DMS114 treated with DMSO at 0.1 percent for 48 hours (cell line): ENCODE data around the gene DDRGK1.
"Not testable (repeated sequence)": the region's sequence is repeated elsewhere in the genome, so short reads cannot be mapped to it uniquely, and the experiment has no call there.

Source experiments
- DNase-seq: peaks from one replicate; lab custom pipeline; 2025; ENCODE audit not compliant: unreplicated experiment; lab: John Stamatoyannopoulos, UW

DDRGK1 gene

DNA sequence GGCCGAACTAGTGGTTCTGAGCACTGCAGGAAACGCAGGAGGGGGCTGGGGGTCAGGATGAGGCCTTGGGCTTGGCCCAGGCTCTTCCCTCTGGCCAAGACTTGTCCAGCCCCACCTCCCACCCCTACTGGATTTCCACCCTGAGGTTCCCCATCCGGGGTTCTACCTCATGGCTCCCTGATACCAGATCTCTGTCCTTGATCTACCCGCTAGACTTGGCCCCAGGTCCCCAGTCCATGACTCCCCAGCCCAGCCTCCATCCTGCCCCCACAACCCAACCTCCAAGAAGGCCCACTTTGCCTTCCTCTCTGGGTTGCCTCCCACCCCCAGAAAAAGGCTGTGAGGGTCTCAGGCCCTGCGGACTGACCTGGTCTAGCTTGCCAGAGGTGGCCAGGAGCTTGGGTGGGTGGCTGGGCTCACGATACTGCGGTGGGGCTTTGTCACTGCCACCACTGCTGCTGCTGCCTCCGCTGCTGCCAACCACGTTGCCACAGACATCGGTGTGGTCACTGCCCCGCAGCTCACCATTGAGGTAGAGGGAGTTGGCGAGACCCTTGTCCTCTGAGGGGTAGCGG lies 38.1 kb downstream of the DDRGK1 start:
- DNase-seq: no peak

DNA sequence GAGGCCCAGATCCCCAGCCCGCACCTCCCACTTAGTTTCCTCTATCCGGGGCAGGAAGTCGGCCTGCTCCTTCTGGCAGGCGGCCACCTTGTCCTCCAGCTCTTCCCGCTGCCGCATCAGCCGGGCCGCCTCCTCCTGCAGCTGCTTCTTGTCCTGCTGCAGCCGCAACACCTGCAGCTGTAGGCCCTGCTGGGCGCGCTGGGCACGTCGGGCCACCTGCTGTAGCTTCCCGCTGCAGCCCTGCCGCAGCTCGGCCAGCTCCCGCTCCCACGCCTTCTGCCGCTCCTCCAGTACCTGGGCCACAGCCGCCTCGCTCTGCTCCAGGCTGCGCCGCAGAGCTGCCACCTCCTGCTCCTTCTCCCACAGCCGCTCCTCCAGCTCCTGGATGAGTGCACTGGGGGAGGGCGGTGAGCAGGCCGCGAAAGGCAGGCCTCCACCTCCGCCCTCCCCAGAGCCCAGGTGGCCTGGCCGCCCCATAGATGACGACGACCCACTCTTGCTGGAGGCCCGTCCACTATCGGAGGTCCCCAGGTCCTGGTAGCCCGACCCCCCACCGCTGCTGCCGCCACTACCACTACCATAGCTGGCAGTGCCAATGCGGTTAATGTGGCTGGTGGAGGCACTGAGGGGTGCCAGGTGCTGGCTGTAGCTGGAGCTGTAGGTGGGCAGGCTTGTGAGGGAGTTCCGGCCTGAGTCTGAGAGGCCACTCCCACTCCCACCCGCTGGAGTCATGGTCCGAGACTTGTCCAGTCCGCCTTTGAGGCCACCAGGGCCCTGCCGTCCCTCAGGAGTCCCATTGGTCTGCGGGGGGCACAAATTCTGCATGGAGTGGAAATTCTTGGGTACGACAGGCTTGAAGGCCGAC lies 38.8 kb downstream of the DDRGK1 start:
- no peak for DNase-seq

DNA sequence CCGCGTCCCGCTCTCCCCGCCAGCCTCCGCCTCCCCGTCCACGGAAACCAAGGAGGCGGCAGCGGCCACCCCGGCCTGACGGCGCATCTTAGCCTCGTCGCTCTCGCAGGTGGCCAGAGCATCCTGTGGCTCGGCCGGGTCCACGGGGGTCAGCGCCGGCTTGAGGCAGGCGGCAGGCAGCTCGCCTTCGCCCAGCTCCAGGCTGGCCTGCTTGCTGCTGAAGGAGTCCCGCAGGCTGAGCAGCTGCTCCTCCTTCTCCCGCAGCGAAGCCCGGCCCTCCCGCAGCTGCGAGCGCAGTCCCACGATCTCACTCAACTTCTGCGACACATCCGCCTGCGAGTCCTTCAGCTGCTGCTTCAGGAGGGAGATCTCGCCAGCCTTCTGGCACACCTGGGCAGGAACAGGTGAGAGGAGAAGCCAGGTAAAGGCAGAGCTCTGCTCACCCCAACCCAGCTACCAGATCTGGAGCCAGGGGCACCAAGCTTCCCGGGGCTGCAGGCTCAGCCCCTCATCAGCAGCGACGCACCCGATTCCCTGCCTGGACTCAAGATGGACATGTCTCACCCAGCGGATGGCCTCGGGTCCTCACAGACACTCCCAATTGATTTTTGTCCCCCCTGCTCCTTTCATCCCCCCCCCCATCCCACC lies 39.6 kb downstream of the DDRGK1 start:
- DNase-seq: no peak

DNA sequence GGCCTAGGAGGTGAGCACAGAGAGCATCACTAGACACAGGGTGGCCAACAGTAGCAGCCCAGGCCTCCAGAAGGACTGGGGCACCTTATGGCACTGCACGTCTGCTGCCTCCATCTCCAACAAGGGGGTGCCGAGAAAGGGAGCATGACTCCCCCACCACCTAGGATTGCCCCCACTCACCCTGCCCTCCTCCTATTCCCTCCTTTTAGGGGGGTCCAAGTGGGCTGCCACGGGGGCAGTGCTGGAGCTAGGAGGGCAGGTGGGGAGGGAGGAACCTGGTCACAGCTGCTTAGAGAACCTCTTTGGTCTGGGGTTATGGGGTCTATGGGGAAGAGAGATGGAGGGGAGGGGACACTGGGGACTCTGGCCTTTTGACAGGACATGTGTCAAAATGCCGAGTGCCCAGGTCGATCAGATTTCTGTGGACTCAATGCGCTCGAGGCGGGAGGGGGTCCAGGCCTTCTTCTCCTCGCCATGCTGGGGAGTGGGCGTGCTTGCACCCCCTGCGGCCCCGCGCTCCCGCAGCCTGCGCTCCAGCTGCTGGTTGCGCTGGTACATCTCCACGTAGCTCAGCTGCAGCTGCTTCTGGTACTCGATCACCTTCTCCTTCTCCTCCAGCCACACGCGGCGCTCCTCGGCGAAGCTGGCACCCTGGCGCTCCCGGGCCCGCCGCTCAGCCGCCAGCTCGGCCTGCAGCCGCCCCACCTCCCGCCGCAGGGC lies 40.3 kb downstream of the DDRGK1 start:
- DNase-seq: no peak

DNA sequence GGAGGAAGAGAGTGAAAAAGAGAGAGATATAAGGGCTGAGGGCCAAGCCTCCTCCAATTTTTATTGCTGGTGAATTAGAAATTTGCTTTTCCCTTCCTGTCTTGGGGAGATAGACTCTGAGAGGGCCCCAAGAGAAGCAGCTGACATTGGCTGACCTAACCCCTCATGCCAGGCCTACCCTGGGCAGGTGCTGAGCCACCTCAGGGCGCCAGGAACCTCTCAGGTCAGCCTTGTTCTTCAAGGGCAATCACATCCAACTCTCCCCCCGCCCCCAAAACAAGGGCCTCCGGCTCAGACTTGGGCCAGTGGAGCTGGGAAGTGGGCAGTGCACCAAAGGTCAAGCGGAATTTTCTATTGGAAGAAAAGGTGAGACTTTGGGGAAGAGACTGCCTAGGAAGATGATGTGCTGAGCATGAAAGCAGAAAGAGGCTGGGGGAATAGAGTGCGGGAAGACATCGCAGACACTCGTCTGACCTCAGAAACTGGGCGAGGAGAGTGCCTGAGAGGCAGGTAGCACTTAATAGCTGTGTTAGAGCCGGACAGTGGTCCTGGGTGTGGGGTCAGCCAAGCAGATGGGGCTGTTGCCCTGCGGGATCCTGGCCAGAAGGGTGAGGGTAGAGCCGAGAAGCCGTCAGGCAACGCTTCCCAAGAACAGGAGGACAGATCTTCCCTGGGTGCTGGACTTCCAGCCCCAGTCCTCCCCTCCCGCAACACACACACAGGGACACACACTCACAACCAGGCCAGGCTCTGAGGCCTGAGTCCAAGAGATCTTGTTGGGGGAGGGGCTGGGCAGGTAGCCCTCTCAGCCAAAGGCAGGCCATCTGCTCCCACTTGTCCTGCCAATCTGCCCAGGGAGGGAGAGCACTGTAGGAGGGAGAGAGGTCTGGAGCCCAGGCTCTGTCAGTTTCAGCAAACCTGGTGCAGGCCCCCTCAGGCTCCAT lies 41.1 kb downstream of the DDRGK1 start:
- no peak for DNase-seq

DNA sequence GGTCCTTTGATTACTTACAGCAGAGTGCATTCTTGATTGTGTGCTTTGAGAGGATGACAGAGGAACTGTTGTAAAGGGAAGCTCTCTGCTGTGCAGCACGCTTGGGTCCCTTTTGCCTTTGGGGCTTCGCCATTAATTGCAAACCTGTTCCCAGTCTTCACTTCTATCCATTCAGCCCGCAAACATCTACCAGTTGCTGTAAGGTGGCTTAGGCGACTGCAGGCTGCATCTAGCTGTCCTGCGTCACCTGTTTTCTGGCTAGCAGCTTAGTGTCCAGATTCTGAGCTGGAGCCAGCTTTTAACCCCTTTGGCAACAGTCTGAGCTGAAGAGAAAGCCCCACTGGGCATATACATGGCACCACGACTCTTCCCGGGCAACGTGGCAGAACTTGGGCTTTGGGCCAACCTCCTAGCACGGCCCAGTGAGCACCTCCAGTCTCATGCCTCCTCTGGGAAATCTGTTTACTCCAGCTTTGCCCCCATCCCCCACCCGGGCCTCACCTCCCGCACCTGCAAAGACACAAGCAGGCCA lies 42.3 kb downstream of the DDRGK1 start:
- DNase-seq: no peak

DNA sequence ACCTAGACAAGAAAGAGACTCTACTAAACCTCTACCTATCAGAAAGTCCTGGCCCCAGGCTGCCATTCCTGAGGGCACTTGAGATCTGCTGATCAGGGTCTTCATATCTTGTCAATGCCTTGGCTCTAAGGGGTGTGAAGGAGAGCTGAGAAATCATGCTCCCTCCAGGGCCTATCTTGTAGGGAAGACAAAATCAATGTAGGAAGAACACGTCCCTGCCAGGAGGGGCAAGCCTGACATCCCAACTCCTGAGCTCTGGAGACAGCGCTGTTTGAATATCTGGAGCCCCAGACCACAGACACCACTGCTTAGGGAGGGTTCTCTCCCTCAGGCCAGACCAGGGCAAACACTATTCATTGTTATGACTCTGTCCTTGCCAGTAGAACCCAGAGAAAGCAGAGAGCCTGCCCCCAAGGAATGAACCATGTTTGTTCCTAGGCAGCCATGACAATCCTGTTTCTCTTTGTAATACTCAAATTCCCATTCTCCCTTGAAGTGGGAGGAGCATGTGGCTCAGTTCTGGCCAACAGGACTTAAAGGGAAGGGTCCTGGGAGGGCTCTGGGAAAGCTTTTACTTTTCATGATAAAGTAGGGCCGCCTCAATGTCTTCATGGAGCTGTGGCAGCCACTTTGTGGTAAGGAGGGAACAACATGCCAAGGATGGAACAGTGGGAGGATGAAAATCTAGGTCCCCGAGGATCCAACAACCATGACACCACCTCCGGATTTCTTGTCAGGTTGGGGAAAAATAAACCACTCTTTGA lies 43.0 kb downstream of the DDRGK1 start:
- DNase-seq: no peak

DNA sequence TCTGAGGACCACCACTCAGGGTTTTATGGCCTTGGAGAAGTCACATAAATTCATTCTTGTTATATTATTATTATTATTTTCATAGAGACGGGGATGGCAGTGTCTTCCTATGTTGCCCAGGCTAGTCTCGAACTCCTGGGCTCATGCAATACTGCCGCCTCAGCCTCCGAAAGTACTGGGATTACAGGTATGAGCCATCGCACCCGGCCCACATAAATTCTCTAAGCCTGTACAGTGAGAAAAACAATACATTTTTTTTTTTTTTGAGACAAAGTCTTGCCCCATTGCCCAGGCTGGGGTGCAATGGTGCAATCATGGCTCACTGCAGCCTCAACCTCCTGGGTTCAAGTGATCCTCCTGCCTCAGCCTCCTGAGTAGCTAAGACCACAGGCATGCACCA lies 44.1 kb downstream of the DDRGK1 start:
- DNase-seq: no peak

DNA sequence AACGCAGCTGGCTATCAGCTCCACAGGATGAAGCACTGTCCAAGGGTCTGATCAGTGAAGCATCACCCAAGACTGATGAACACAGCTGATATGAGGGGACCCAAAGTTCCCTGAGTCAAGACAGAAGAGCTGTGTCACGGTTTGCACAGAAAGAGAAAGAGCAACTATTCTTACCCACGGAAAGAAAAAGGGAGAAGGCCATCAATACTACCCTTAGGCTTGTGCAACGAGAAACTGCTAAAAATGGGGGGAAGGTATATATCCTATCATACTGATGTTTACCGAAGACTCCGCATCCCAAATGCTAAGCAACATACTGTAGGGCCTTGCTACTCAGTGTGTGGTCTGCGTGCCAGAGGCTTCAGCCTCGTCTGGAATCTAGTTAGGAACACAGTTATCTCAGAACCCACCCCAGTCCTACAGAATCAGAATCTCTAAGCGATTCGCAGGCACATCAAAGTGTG lies 45.5 kb downstream of the DDRGK1 start:
- no peak for DNase-seq

DNA sequence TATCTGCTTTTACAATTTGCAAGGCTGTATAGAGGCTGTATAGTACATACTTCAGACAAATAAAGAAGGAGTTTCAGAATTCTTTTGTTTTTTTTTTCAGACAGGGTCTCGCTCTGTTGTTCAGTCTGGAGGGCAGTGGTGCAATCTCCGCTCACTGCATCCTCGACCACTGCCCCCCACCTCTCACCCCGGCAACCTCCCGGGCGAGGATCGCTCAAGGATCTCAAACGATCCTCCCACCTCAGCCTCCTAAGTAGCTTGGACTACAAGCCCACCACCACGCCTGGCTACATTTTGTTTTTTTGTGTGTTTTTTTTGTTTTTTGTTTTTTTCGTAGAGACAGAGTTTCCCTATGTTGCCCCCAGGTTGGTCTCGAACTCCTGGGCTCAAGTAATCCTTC lies 46.7 kb downstream of the DDRGK1 start:
- DNase-seq: no peak

DNA sequence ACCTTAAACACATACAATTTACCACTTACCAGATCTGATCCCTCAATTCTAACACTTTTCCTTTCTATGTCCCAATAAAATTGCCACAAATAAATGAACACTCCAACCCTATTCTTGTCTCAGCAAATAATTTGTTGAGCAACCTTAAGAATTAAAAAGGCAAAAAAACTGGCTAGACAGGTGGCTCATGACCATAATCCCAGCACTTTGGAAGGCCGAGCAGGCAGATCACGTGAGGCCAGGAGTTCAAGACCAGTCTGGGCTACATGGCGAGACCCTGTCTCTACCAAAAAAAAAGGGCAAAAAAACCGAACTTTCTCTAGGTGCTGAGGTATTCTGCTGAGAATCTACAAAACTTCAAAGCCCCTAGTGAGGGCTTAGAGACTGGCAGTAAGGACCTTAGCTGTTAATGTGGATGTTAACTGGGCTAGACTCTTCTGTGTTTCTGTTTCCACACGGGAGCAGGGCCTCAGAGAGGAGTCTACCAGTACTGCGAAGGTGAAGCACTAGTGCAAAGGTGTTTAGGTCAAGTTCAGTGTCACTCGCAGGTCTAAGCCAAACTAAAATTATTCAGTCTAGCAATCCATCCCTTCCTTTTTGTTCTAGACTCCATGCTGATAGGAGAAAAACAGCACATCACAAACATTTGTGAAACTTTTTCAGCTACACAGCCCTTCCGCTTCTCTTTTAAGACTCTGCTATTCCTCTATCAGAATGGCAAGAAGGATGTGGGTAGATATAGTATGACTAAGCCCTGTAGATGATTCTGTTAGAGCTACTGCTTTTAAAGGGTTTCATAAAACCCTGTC lies 47.5 kb downstream of the DDRGK1 start:
- DNase-seq: no peak

DNA sequence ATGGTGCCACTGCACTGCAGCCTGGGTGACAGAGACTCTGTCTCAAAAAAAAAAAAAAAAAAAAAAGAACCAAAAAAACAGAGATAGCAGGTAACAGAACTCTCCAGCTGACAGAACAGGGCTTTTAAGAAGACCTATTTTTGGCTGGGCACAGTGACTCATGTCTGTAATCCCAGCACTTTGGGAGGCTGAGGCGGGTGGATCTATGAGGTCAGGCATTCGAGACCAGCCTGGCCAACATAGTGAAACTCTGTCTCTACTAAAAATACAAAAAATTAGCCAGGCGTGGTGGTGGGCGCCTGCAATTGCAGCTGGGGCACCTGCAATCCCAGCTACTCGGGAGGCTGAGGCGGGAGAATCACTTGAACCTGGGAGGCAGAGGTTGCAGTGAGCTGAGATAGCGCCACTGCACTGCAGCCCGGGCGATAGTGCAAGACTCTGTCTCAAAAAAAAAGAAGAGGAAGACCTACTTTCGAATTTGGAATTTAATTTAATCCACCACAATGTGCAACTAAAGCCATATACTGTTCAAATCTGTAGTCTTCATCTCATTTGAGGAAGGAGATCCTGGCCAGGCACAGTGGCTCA lies 52.3 kb downstream of the DDRGK1 start:
- not testable (repeated sequence) for DNase-seq

DNA sequence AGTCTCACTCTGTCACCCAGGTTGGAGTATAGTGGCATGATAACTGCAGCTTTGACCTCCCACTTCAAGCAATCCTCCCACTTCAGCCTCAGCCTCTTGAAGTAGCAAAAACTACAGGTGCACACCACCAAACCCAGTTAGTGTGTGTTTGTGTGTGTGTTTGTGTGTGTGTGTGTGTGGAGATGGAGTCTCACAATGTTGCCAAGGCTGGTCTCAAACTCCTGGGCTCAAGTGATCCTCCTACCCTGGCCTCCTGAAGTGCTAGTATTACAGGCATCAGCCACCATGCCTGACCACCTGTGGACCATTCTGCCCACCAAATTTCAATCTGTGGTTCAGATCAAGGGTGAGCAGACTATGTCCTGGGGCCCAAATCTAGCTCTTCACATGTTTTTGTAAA lies 53.6 kb downstream of the DDRGK1 start:
- no peak for DNase-seq

DNA sequence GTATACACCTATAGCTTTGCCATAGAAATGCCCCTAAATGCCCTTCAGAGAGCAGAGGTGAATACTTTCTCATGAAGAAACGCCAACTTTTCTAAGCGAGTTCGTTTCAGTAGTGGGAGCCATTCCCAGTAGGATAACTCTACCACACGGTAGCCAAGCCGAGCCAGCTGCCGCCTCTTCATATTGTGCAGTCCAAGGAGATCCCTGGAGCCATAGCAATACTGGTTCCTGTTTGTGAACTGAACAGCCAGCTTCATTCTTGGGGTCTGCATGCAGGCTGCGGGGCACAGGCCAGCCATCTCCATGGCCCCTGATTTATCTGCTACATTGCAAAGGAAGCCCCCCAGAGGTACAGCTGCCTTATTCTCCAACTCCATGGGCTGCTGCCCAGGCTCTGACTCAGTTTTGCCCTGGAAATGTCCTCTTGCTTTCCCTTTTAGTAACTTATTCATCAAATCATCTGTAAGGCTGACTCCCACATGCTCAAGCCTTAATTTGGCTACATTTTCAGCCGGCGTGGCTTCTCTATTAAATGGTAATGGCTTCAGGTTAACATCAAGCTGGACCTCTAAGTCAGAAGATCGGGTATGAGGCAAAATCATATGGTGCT lies 57.6 kb downstream of the DDRGK1 start:
- DNase-seq: no peak

DNA sequence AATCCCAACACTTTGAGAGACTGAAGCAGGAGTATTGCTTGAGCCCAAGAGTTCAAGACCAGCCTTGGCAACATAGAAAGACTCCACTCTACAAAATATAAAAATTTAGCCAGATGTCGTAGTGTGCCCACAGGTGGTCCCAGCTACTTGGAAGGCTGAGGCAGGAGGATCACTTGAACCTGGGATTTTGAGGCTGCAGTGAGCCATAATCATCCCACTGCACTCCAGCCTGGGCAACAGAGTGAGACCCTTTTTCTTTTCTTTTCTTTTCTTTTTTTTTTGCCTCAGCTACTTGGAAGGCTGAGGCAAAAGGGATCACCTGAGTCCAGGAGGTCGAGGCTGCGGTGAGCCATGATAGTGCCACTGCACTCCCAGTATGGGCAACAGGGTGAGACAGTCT lies 62.7 kb downstream of the DDRGK1 start:
- no peak for DNase-seq
